CD4-positive, alpha-beta memory T cell (primary cell): ENCODE measurements around the gene SFTPA2. TPM values are rescaled to one million over a fixed set of nuclear protein-coding genes. Genes with fewer than 3 reads are reported as not detected.
A peak's percentile ranks its signal among the peaks of the same experiment; 100 is the strongest.
"Not testable (repeated sequence)": the region's sequence is repeated elsewhere in the genome, so short reads cannot be mapped to it uniquely, and the experiment has no call there.

Experiments used
- CTCF ChIA-PET: fragments of 350-600 bp; sonication (Branson Sonifier 250); formaldehyde crosslinking; loops from one replicate; lab custom pipeline; 2021; ENCODE audit warnings: inconsistent platforms; ENCODE audit not compliant: partially characterized antibody; lab: Charles Lee
- POLR2A ChIA-PET: fragments of 350-600 bp; sonication (Branson Sonifier 250); formaldehyde crosslinking; loops from one replicate; lab custom pipeline; 2021; ENCODE audit not compliant: partially characterized antibody; lab: Charles Lee
- DNase-seq, 5 donors: peaks; one replicate each; pipeline versions ENCODE4 v3.0.0 to v3.0.0-alpha.2; 2020 to 2022; ENCODE audit warnings: mixed read lengths in 1 of 5
- H3K27ac ChIP-seq: one replicate; pipeline ENCODE4 v1.7.0; 2013; ENCODE audit warnings: low read depth, low read length
- H3K27me3 ChIP-seq: 2 replicates; pipeline ENCODE4 v1.7.0; 2013; ENCODE audit warnings: mild to moderate bottlenecking, low read length, moderate library complexity; ENCODE audit not compliant: insufficient read depth
- H3K36me3 ChIP-seq: 2 replicates; pipeline ENCODE4 v1.7.0; 2013; ENCODE audit warnings: mild to moderate bottlenecking, low read length, moderate library complexity; ENCODE audit not compliant: insufficient read depth
- H3K4me1 ChIP-seq: 2 replicates; pipeline ENCODE4 v1.7.0; 2013; ENCODE audit warnings: mild to moderate bottlenecking, low read length, moderate library complexity; ENCODE audit not compliant: insufficient read depth
- H3K4me3 ChIP-seq, 2 donors: one replicate each; pipeline ENCODE4 v1.7.0; 2013; ENCODE audit warnings: low read length in 2 of 2, mild to moderate bottlenecking in 1 of 2
- H3K9me3 ChIP-seq, 2 donors: one replicate each; pipeline ENCODE4 v1.7.0; 2013; ENCODE audit warnings: low read length in 2 of 2, control low read depth in 1 of 2; ENCODE audit not compliant: control insufficient read depth in 1 of 2
- H3K27ac Mint-ChIP-seq, 7 donors: one replicate each; pipeline ENCODE4 v1.8.0; 2020 to 2021; ENCODE audit warnings: mixed read lengths in 7 of 7, mild to moderate bottlenecking in 6 of 7, inconsistent platforms in 3 of 7, moderate library complexity in 3 of 7
- H3K27me3 Mint-ChIP-seq, 2 donors: one replicate each; pipeline ENCODE4 v1.8.0; 2020 to 2021; ENCODE audit warnings: mixed read lengths in 2 of 2
- H3K36me3 Mint-ChIP-seq, 2 donors: one replicate each; pipeline ENCODE4 v1.8.0; 2020 to 2021; ENCODE audit warnings: mixed read lengths in 2 of 2, inconsistent platforms in 1 of 2, mild to moderate bottlenecking in 1 of 2
- H3K4me1 Mint-ChIP-seq, 4 donors: one replicate each; pipeline ENCODE4 v1.8.0; 2020 to 2021; ENCODE audit warnings: mixed read lengths in 4 of 4, mild to moderate bottlenecking in 1 of 4
- H3K4me3 Mint-ChIP-seq, 8 donors: one replicate each; pipeline ENCODE4 v1.8.0; 2020 to 2021; ENCODE audit warnings: mixed read lengths in 8 of 8, mild to moderate bottlenecking in 7 of 8, moderate library complexity in 6 of 8, inconsistent platforms in 3 of 8
- H3K9me3 Mint-ChIP-seq, 8 donors: one replicate each; pipeline ENCODE4 v1.8.0; 2020 to 2021; ENCODE audit warnings: mixed read lengths in 8 of 8, mild to moderate bottlenecking in 5 of 8, inconsistent platforms in 3 of 8, moderate library complexity in 1 of 8
- intact Hi-C: fragments of 100-400 bp; cut with micrococcal nuclease; formaldehyde crosslinking; loops from one replicate; pipeline ENCODE4 v1.15.1; 2023
- polyA plus RNA-seq, 2 donors: library from polyadenylated mRNA; unstranded; fragments of 300-500 nt; fragmentation: Illumina TruSeq; gene quantifications; one replicate each; pipeline ENCODE4 v1.2.3, GENCODE V29; 2021
- total RNA-seq, 2 experiments: library from RNA; stranded (reverse); gene quantifications; one replicate each; pipeline ENCODE4 v1.2.3, GENCODE V29; 2021

The SFTPA2 gene
- not detected for total RNA-seq
- polyA plus RNA-seq: not detected

- no peak within 1 kb of the TSS for H3K4me3 Mint-ChIP-seq
- ChIA-PET POLR2A (no interaction called here), CTCF (no interaction called here)
- no peaks in the 10 kb centered on the region for H3K9me3 Mint-ChIP-seq
- Histone ChIP-seq H3K9me3 (no peaks in the 10 kb centered on the region), H3K4me3 (no peak within 1 kb of the TSS), H3K27me3 (no peaks in the 10 kb centered on the region), H3K36me3 (no peaks in the 10 kb centered on the region), H3K27ac (no peak within 1 kb of the TSS), H3K4me1 (peaks cover 4% of the 10 kb centered on the region)
- H3K27ac Mint-ChIP-seq: no peak within 1 kb of the TSS
- no peaks in the 10 kb centered on the region for H3K36me3 Mint-ChIP-seq
- H3K27me3 Mint-ChIP-seq: peaks cover 9 to 18% of the 10 kb centered on the region in 2 donors
- intact Hi-C loops: no loop called here
- DNase-seq: no peak
- peaks cover 0 to 11% (median 5%) of the 10 kb centered on the region in 4 donors for H3K4me1 Mint-ChIP-seq
Observed at GRCh38 chr10:79560160-79560709, at the start of gene SFTPA2. SFTPA2 (minus strand) TSS chr10:79560407; CDS start chr10:79559483, 924 bp downstream.

GRCh38 chr10:79608505-79609375, 48.5 kb upstream of the SFTPA2 start:
- H3K27me3 Mint-ChIP-seq: peaks cover 0 to 7% of the 10 kb centered on the region in 2 donors
- no peaks in the 10 kb centered on the region for H3K36me3 ChIP-seq
- CTCF ChIA-PET: interaction anchor here (0.6 to 1.4 kb wide), 3 partner anchors 39 to 234 kb away, joined by 3 to 4 read pairs (median 4); no protein-coding TSS in a partner anchor
- DNase-seq: peak in 4 of 5 donors; percentile 8 to 32 (median 18)
- H3K9me3 ChIP-seq: no peaks in the 10 kb centered on the region
- intact Hi-C loops: loop anchor here (2.0 kb wide), 1 partner anchor 72 kb away; no protein-coding TSS in a partner anchor
- peaks cover 0 to under 1% (median 0%) of the 10 kb centered on the region in 8 donors for H3K9me3 Mint-ChIP-seq
- H3K36me3 Mint-ChIP-seq: no peaks in the 10 kb centered on the region
- no peak overlapping the region for H3K4me3 ChIP-seq
- no peak overlapping the region for H3K4me3 Mint-ChIP-seq
- H3K27ac ChIP-seq: no peak overlapping the region
- no peaks in the 10 kb centered on the region for H3K4me1 ChIP-seq
- POLR2A ChIA-PET: no interaction called here
- no peaks in the 10 kb centered on the region for H3K27me3 ChIP-seq
- H3K27ac Mint-ChIP-seq: no peak overlapping the region
- H3K4me1 Mint-ChIP-seq: no peaks in the 10 kb centered on the region

GRCh38 chr10:79605308-79605707, 45.1 kb upstream of the SFTPA2 start:
- H3K27ac Mint-ChIP-seq: no peak overlapping the region
- Histone ChIP-seq H3K9me3 (no peaks in the 10 kb centered on the region), H3K4me3 (no peak overlapping the region), H3K4me1 (no peaks in the 10 kb centered on the region), H3K36me3 (no peaks in the 10 kb centered on the region), H3K27me3 (no peaks in the 10 kb centered on the region), H3K27ac (no peak overlapping the region)
- CTCF ChIA-PET: no interaction called here
- H3K36me3 Mint-ChIP-seq: no peaks in the 10 kb centered on the region
- POLR2A ChIA-PET: no interaction called here
- DNase-seq: no peak
- no peak overlapping the region for H3K4me3 Mint-ChIP-seq
- no peaks in the 10 kb centered on the region for H3K4me1 Mint-ChIP-seq
- H3K9me3 Mint-ChIP-seq: peaks cover 0 to 7% (median 0%) of the 10 kb centered on the region in 8 donors
- H3K27me3 Mint-ChIP-seq: peaks cover 0 to 5% of the 10 kb centered on the region in 2 donors
- intact Hi-C loops: no loop called here

DNA sequence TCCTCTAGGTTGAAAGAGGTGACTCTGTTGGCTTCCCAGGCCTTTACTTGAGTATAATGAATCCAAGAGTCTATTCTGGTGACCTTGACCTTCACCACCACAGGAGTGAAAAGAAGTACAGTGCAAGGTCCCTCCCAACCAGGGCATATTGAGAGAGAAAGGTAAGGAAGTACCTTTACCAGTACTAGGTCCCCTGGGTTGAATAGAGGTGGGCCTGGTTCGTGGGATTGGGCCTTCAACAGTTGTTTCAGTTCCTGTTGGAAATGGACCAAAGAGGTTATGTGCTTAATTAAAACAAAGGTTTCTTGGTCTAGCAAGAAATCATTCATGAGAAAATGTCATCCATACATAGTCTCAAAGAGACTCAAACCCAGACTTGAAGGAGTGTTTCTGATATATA, 44.1 kb upstream of the SFTPA2 start:
- no peaks in the 10 kb centered on the region for H3K9me3 ChIP-seq
- no peaks in the 10 kb centered on the region for H3K36me3 ChIP-seq
- intact Hi-C loops: no loop called here
- peaks cover 0 to 7% (median 0%) of the 10 kb centered on the region in 8 donors for H3K9me3 Mint-ChIP-seq
- H3K27ac Mint-ChIP-seq: no peak overlapping the region
- H3K27me3 ChIP-seq: no peaks in the 10 kb centered on the region
- no peak overlapping the region for H3K4me3 Mint-ChIP-seq
- POLR2A ChIA-PET: no interaction called here
- H3K27me3 Mint-ChIP-seq: peaks cover 0 to 5% of the 10 kb centered on the region in 2 donors
- no peak for DNase-seq
- no peak overlapping the region for H3K27ac ChIP-seq
- H3K36me3 Mint-ChIP-seq: no peaks in the 10 kb centered on the region
- H3K4me1 Mint-ChIP-seq: no peaks in the 10 kb centered on the region
- H3K4me1 ChIP-seq: no peaks in the 10 kb centered on the region
- CTCF ChIA-PET: no interaction called here
- H3K4me3 ChIP-seq: no peak overlapping the region

GRCh38 chr10:79602953-79603352, 42.7 kb upstream of the SFTPA2 start:
- no peaks in the 10 kb centered on the region for H3K36me3 ChIP-seq
- POLR2A ChIA-PET: no interaction called here
- H3K27me3 ChIP-seq: no peaks in the 10 kb centered on the region
- no peak overlapping the region for H3K27ac ChIP-seq
- H3K4me1 ChIP-seq: no peaks in the 10 kb centered on the region
- no peak overlapping the region for H3K4me3 ChIP-seq
- H3K36me3 Mint-ChIP-seq: no peaks in the 10 kb centered on the region
- intact Hi-C loops: no loop called here
- DNase-seq: no peak
- H3K9me3 ChIP-seq: no peaks in the 10 kb centered on the region
- no peaks in the 10 kb centered on the region for H3K4me1 Mint-ChIP-seq
- CTCF ChIA-PET: no interaction called here
- no peak overlapping the region for H3K27ac Mint-ChIP-seq
- peaks cover under 1 to 15% (median 8%) of the 10 kb centered on the region in 8 donors for H3K9me3 Mint-ChIP-seq
- peaks cover 2 to 5% of the 10 kb centered on the region in 2 donors for H3K27me3 Mint-ChIP-seq
- H3K4me3 Mint-ChIP-seq: no peak overlapping the region

DNA sequence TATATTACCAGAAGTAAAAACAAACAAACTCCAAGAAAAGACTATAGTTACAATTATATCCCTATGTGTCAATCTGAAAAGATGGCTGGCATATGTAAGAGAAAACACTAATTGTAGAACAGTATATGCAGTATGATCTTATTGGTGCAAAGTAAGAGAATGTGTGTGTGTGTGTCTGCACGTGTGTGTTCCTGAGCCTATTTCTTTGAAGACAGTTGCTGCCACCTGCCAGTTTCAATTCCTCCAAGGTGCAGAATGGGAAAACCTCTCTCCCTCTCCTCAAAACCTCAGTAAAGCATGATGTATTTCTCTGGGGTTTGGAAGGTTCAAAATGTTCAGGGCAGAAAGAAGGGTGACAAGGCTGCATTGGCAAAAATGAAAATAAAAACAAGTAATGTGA, 41.7 kb upstream of the SFTPA2 start:
- ChIA-PET CTCF (no interaction called here), POLR2A (no interaction called here)
- Histone ChIP-seq H3K36me3 (no peaks in the 10 kb centered on the region), H3K27me3 (no peaks in the 10 kb centered on the region), H3K9me3 (no peaks in the 10 kb centered on the region), H3K27ac (no peak overlapping the region), H3K4me1 (no peaks in the 10 kb centered on the region), H3K4me3 (no peak overlapping the region)
- H3K9me3 Mint-ChIP-seq: peaks cover 2 to 23% (median 17%) of the 10 kb centered on the region in 8 donors
- no peak overlapping the region for H3K27ac Mint-ChIP-seq
- DNase-seq: no peak
- peaks cover 2 to 3% of the 10 kb centered on the region in 2 donors for H3K27me3 Mint-ChIP-seq
- intact Hi-C loops: no loop called here
- no peak overlapping the region for H3K4me3 Mint-ChIP-seq
- H3K36me3 Mint-ChIP-seq: peaks cover 0 to 4% of the 10 kb centered on the region in 2 donors
- H3K4me1 Mint-ChIP-seq: no peaks in the 10 kb centered on the region

DNA sequence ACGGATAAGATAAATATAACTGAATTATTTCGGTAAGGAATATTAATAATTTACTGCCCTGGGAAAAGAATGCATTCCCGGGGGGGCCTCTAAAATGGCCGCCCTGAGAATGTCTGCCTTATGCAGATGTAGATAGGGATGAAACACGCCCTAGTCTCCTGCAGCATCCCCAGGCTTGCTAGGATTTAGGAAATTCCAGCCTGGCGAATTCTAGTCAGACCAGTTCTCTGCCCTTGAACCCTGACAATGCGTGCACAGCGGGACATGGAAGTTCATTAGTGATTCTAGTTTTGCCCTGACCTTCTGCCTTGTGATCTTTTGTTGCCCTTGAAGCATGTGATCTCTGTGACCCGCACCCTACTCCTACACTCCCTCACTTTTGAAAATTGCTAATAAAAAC, 39.4 kb upstream of the SFTPA2 start:
- H3K4me3 ChIP-seq, H3K27me3 Mint-ChIP-seq, H3K4me1 ChIP-seq, H3K27me3 ChIP-seq, H3K36me3 ChIP-seq, H3K27ac ChIP-seq, CTCF ChIA-PET, H3K4me1 Mint-ChIP-seq, H3K4me3 Mint-ChIP-seq, DNase-seq, H3K36me3 Mint-ChIP-seq, H3K9me3 ChIP-seq, intact Hi-C loops, H3K27ac Mint-ChIP-seq, POLR2A ChIA-PET: not testable (repeated sequence)
- peaks cover 2 to 27% (median 20%) of the 10 kb centered on the region in 8 donors for H3K9me3 Mint-ChIP-seq
